Suppressor macrophage treated with lipopolysaccharide for 4 hours (primary cell): ENCODE measurements around the gene SLC16A2.
A peak's percentile ranks its signal among the peaks of the same experiment; 100 is the strongest.
"Not testable (repeated sequence)": the region's sequence is repeated elsewhere in the genome, so short reads cannot be mapped to it uniquely, and the experiment has no call there.

Experiments used
- DNase-seq: peaks from one replicate; pipeline ENCODE4 v3.0.0-alpha.2; 2020

Gene SLC16A2

GRCh38 chrX:74510401-74510800 lies 89.1 kb downstream of the SLC16A2 start:
- DNase-seq = no peak

- DNase-seq = no peak
Measured at GRCh38 chrX:74511704-74512103, 90.4 kb downstream of the SLC16A2 start.

DNA sequence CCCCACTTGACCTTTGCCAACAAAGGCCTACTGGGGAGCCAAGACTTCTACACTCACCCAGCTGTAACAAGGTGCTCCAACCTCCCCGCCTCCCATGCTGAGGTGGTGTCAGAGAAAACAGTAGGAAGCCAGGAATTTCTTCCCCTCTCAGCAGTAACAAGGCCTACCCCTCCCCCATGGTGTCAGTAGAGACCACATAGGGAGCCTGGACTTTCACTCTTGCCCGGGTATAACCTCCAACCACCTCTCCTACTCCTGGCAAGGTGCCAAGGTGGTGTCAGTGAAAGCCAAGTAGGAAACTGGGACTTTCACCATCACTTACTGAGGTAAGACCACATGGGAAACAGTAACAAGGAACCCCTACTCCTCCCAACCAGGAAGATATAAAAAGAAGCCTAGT lies 93.1 kb downstream of the SLC16A2 start:
- no peak for DNase-seq

- no peak for DNase-seq
Measured at GRCh38 chrX:74515356-74515755, 94.1 kb downstream of the SLC16A2 start.

GRCh38 chrX:74516013-74516412 lies 94.7 kb downstream of the SLC16A2 start:
- DNase-seq = not testable (repeated sequence)

- DNase-seq = no peak
Measured at GRCh38 chrX:74519870-74520269, 98.6 kb downstream of the SLC16A2 start.

DNA sequence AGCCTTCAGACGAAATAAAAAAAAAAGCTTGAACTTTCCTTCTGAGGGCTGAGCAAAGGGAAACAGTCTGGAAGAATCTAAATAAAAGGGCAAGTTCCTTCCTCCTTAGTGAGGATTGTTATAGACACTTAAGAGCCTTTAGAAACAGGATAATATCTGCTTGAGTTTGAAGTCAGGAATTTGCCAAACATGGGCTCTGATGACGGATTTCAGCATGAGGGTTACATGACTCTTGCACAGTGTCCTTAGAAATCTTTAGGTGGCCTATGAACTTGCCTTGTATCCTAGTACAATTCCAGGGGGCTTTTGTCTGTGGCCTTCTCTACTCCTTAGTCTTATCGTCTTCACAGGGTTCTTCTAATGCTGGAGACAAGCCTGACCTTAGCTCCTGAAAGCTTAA lies 99.0 kb downstream of the SLC16A2 start:
- no peak for DNase-seq

DNA sequence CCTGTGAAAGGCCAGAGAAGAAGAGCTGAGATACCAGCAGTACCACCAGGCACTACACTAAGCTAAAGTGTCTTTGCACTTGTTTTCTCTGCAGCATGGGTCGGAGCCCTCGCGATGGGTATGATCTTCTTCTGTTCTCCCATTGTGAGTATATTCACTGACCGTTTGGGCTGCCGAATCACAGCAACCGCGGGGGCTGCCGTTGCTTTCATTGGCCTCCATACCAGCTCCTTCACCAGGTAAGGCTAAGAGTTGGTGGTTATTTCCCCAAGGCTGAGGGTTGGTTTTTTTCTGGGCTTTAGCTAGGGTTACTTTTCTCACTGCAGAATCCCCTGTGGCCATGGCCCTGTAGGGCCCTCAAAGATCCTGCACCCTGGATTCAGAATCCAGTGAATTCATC lies 99.6 kb downstream of the SLC16A2 start:
- no peak for DNase-seq

DNA sequence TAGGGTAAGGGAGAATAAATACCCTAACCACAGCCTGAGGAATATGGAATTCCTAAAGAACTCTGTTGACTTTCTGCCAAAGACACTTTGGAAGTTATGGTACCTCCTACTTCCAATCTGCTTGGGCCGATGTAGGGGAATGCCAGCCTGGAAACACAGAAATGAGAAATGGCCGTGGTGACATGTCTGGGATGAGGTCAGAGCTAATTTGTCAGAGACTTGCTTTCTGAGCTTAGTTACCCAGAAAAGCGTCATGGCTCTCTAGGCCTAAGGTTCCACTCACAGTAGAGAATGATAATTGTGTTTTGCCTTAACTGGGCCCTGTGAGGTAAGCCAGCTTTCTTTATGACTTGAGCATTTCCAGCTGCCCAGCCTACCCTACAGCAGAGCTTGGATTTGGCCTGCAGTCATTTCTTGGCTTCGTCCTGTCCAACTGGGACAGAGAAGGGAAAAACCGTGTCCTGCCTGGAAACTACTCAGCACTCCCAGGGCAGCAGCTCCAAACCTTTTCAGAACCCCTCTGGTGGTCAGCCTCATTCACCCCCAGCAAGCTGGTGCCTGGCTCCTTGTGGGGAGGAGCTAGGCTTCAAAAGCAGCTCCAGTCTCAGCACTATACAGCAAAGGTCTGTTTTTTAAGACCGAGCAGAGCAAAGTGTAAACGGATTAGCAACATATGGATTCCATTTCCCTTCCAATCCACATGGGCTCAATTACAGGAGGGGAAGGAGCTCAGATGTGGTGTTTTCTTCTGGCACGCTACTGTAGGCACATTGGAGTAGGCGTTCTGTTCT lies 100.9 kb downstream of the SLC16A2 start:
- DNase-seq = no peak

- no peak for DNase-seq
Measured at GRCh38 chrX:74523224-74523623, 101.9 kb downstream of the SLC16A2 start.

GRCh38 chrX:74523870-74524735 lies 102.8 kb downstream of the SLC16A2 start:
- DNase-seq = no peak

- DNase-seq = no peak
Measured at GRCh38 chrX:74525116-74525515, 103.8 kb downstream of the SLC16A2 start.

DNA sequence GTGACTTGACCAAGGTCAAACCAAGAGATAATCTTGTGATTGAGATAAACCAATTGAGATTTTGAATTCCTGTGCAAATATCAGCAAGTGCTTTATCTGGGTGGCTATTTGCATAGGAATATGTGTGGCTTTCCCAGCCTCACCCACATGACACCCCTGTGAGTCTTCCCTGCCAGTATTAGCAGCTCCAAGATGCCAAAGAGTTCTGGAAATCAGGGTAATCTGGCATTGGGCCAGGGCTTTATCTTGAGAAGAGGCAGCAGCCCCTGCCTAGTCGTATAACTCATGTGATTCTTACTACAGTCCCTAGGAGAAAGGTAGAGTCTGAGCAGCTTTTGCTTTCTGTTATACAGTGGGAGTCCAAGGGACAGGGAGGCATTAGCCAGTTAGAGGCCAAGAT lies 105.5 kb downstream of the SLC16A2 start:
- no peak for DNase-seq

GRCh38 chrX:74527350-74527749 lies 106.1 kb downstream of the SLC16A2 start:
- no peak for DNase-seq

GRCh38 chrX:74529311-74529710 lies 108.0 kb downstream of the SLC16A2 start:
- DNase-seq = no peak

DNA sequence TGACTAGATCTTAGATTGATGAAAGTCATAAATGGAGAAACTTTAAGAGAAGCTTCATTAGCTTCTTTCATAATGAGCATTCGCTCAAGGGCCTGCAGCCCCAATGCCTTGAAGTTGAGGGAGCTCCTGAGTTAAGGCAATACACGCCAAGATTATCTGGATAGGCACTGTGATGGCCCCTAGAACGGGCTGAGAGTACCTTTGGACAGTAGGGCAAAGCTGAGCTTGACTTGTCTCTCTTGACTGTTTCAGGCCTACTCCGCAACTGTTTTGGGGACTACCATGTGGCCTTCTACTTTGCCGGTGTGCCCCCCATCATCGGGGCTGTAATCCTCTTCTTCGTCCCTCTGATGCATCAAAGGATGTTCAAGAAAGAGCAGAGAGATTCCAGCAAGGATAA lies 109.8 kb downstream of the SLC16A2 start:
- no peak for DNase-seq

GRCh38 chrX:74534569-74535038 lies 113.3 kb downstream of the SLC16A2 start:
- peak; percentile 2 for DNase-seq

DNA sequence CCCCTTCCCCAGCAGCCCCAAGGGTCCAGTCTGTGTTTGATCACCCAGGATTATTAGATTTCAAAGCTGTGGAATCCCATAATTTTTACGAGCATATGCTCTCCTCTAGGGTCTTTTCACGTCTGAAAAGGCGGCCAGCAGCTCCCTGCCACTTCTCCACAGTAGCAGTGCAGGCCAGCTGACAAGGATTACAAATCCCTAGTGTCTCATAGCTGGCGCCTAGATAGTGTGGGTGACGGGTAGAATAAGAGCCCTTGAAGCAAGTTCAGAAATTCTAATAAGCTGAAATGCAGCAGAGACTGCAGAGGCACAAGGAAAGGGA lies 113.8 kb downstream of the SLC16A2 start:
- DNase-seq = peak; percentile 17

DNA sequence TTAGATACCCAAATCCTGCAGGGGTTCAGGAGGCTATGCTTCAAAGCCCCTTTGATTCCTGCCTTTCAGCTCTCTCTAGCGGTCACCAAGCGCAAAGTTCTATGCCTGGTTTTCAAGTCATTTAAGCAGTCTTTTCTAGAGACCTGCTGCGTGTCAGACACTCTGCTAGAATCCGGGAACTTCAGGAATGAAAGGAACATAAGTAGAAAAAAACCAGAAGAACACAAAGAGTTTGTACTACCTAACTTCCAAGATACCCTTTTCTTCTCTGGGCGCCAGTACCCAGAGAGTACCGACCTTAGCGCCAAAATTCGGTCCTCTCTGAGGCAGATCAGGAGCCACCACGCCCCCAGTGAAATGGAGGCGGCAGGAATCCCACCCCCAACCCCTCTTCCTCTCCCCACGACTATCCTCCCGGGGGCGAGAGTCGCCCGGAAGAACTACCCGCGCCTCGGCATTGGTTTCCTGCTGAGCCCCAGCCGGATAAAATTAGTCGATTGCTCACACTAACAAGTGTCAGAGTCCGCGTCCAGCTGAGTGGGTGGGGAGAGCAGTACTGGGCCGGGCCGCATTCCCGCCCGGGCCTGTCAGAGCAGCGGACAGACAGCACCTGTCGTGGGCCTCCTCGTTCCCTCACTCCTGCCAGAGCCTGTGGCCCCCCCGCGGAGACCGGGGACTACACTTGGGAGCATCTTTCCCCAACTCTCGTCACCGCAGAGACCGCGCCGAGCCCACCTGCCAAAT lies 114.3 kb downstream of the SLC16A2 start:
- DNase-seq = peak; percentile 62

DNA sequence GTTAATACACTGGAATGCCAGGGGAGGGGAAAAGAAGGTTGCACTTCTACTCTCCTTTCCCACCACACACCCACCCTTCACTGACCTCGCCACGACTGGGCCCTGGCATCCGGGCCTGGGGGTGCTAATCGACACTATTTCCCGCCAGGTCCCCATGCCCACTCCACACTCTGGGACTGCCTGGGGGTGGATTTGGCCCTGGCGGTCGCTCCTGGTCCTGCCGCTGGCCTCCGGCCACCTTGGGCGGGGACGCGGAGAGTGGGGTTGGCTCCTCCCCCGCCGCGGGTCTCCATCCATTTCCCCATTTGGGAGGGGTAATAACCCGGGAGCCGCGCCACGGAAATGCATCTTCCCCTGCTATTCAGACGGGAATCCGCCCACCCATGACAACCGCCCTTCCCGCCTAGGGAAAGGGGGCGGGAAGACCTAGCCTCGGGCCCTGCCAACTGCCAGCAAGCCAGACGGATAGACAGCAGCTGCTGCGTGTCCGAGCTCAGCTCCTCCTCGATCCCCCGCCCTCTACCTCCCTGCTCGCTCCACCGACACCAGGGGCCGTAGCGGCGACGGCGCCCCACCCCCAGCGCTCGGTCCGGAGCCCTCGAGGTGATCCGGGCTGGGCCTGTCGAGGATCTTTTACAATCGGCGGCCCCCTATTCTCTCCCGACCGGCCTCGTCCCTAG lies 115.0 kb downstream of the SLC16A2 start:
- DNase-seq = peak; percentile 90

GRCh38 chrX:74536832-74537371 lies 115.6 kb downstream of the SLC16A2 start:
- no peak for DNase-seq

- DNase-seq = no peak
Measured at GRCh38 chrX:74540635-74541249, 119.4 kb downstream of the SLC16A2 start.
